HepG2 (cell line): Measurements from ENCODE around the gene NDE1. TPM values are rescaled to one million over a fixed set of nuclear protein-coding genes. Genes with fewer than 3 reads are reported as not detected.

Source experiments
- ASH2L ChIP-seq: fragments of 300-600, 200-600 bp; sonication (generic); IDR thresholded peaks from 2 replicates; pipeline ENCODE4 v1.7.0; 2017; ENCODE audit warnings: low read depth, mild to moderate bottlenecking, moderate library complexity, mixed read lengths, low read length; ENCODE audit not compliant: insufficient read length
- CC2D1A ChIP-seq: sonication (generic); formaldehyde crosslinking; IDR thresholded peaks from 2 replicates; pipeline ENCODE4 v1.8.1; 2023; ENCODE audit warnings: mild to moderate bottlenecking, missing genetic modification reagents
- CCDC6 ChIP-seq: sonication (generic); formaldehyde crosslinking; IDR thresholded peaks from 2 replicates; pipeline ENCODE4 v1.8.1; 2022; ENCODE audit warnings: mild to moderate bottlenecking, missing genetic modification reagents, moderate library complexity
- FIP1L1 ChIP-seq: fragments of 200-400 bp; formaldehyde crosslinking; IDR thresholded peaks from 2 replicates; pipeline ENCODE4 v1.6.1; 2018; ENCODE audit warnings: low read depth, mild to moderate bottlenecking, low read length, moderate library complexity, borderline replicate concordance; ENCODE audit not compliant: insufficient read depth
- MTA1 ChIP-seq: sonication (generic); formaldehyde crosslinking; IDR thresholded peaks from 2 replicates; pipeline ENCODE4 v1.4.0; 2020; ENCODE audit warnings: missing genetic modification reagents, mild to moderate bottlenecking, borderline replicate concordance
- NCOA1 ChIP-seq: sonication (generic); formaldehyde crosslinking; IDR thresholded peaks from 2 replicates; pipeline ENCODE4 v1.9.0; 2021; ENCODE audit warnings: missing genetic modification reagents
- NFIB ChIP-seq: sonication (generic); formaldehyde crosslinking; IDR thresholded peaks from 2 replicates; pipeline ENCODE4 v1.9.0; 2021; ENCODE audit warnings: missing genetic modification reagents, mild to moderate bottlenecking, borderline replicate concordance
- REPIN1 ChIP-seq: sonication (generic); formaldehyde crosslinking; IDR thresholded peaks from 2 replicates; pipeline ENCODE4 v1.8.0; 2022; ENCODE audit warnings: missing genetic modification reagents, low read depth, mild to moderate bottlenecking, borderline replicate concordance
- SIX1 ChIP-seq: sonication (generic); formaldehyde crosslinking; IDR thresholded peaks from 2 replicates; pipeline ENCODE4 v1.4.0; 2020; ENCODE audit warnings: missing genetic modification reagents, borderline replicate concordance
- SMYD3 ChIP-seq: sonication (generic); formaldehyde crosslinking; IDR thresholded peaks from 2 replicates; pipeline ENCODE4 v1.8.1; 2023; ENCODE audit warnings: mild to moderate bottlenecking, missing genetic modification reagents
- SRY ChIP-seq: sonication (generic); formaldehyde crosslinking; IDR thresholded peaks from 2 replicates; pipeline ENCODE4 v1.8.0; 2022; ENCODE audit warnings: mild to moderate bottlenecking, missing genetic modification reagents
- ZBTB21 ChIP-seq: sonication (generic); formaldehyde crosslinking; IDR thresholded peaks from 2 replicates; pipeline ENCODE4 v1.4.0; 2020; ENCODE audit warnings: missing genetic modification reagents
- ZFYVE20 ChIP-seq: sonication (generic); formaldehyde crosslinking; IDR thresholded peaks from 2 replicates; pipeline ENCODE4 v1.8.0; 2023; ENCODE audit warnings: low read depth, mild to moderate bottlenecking, moderate library complexity, missing genetic modification reagents, borderline replicate concordance
- ZNF124 ChIP-seq: sonication (generic); formaldehyde crosslinking; IDR thresholded peaks from 2 replicates; pipeline ENCODE4 v1.4.0; 2020; ENCODE audit warnings: missing genetic modification reagents
- ZNF17 ChIP-seq: sonication (generic); formaldehyde crosslinking; IDR thresholded peaks from 2 replicates; pipeline ENCODE4 v1.5.0; 2020; ENCODE audit warnings: mild to moderate bottlenecking, missing genetic modification reagents
- ZNF556 ChIP-seq: sonication (generic); formaldehyde crosslinking; IDR thresholded peaks from 2 replicates; pipeline ENCODE4 v1.4.0; 2020; ENCODE audit warnings: mild to moderate bottlenecking, missing genetic modification reagents, borderline replicate concordance
- ZNF75D ChIP-seq: sonication (generic); formaldehyde crosslinking; IDR thresholded peaks from 2 replicates; pipeline ENCODE4 v1.8.1; 2023; ENCODE audit warnings: missing genetic modification reagents, mild to moderate bottlenecking, borderline replicate concordance
- ZSCAN31 ChIP-seq: sonication (generic); formaldehyde crosslinking; IDR thresholded peaks from 2 replicates; pipeline ENCODE4 v1.5.0; 2020; ENCODE audit warnings: low read depth, mild to moderate bottlenecking, missing genetic modification reagents
- ZSCAN5A ChIP-seq: sonication (generic); formaldehyde crosslinking; IDR thresholded peaks from 2 replicates; pipeline ENCODE4 v1.8.0; 2022; ENCODE audit warnings: mild to moderate bottlenecking, missing genetic modification reagents, borderline replicate concordance
- polyA plus RNA-seq, 8 experiments: library from polyadenylated mRNA; depleted of rRNA in 3 of 8; stranded (reverse) in 7 of 8; unstranded in 1 of 8; fragments of >200 nt; fragmentation: Illumina TruSeq in 4 of 8; extraction: Trizol in 4 of 8; gene quantifications; 2 replicates each; pipeline versions ENCODE4 v1.2.1 to v1.2.3, GENCODE V29; 2011 to 2016; ENCODE audit warnings: low read depth in 4 of 8, missing spikeins in 1 of 8, mixed read lengths in 1 of 8; ENCODE audit not compliant: insufficient read depth in 1 of 8
- total RNA-seq, 5 experiments: library from RNA; depleted of rRNA; stranded (reverse); fragments of >200 nt; fragmentation: Illumina TruSeq; extraction: Trizol; gene quantifications; 2 replicates each; pipeline ENCODE4 v1.2.3, GENCODE V29; 2016; ENCODE audit warnings: low read depth in 1 of 5
- TF ChIP-seq, protein P1 (sequence below): sonication (generic); formaldehyde crosslinking; conservative IDR thresholded peaks from 2 replicates; pipeline ENCODE4 v1.8.1; 2023; ENCODE audit warnings: missing genetic modification reagents
- TF ChIP-seq, protein P2 (sequence below): sonication (generic); formaldehyde crosslinking; IDR thresholded peaks from 2 replicates; pipeline ENCODE4 v1.5.0; 2020; ENCODE audit warnings: mild to moderate bottlenecking, missing genetic modification reagents

The NDE1 gene
- total and polyA plus RNA-seq, 2 of the 13 experiments (the other 11 are each of a cell fraction or from before 2014, with no cell fraction given) = 40.9 to 72.5 TPM

GRCh38 chr16:15672514-15673167 lies 22.6 kb downstream of the NDE1 start (continued):
- TF ChIP-seq ZSCAN5A (CRISPR knock-in tag) = peak; percentile 95
- peak; percentile 81 for TF ChIP-seq ZBTB21
- TF ChIP-seq ZNF17 (CRISPR knock-in tag) = no peak
- TF ChIP-seq, protein P1, sequence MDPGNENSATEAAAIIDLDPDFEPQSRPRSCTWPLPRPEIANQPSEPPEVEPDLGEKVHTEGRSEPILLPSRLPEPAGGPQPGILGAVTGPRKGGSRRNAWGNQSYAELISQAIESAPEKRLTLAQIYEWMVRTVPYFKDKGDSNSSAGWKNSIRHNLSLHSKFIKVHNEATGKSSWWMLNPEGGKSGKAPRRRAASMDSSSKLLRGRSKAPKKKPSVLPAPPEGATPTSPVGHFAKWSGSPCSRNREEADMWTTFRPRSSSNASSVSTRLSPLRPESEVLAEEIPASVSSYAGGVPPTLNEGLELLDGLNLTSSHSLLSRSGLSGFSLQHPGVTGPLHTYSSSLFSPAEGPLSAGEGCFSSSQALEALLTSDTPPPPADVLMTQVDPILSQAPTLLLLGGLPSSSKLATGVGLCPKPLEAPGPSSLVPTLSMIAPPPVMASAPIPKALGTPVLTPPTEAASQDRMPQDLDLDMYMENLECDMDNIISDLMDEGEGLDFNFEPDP = no peak
- no peak for TF ChIP-seq NCOA1 (CRISPR knock-in tag)
- TF ChIP-seq ZSCAN31 (CRISPR knock-in tag) = peak; percentile 82; the same call in 1 of the 2 replicates
- TF ChIP-seq MTA1 (CRISPR knock-in tag) = peak; percentile 87
- no peak for TF ChIP-seq CC2D1A (CRISPR knock-in tag)
- TF ChIP-seq ZNF75D (CRISPR knock-in tag) = 0 out of 2 replicates have a peak, but pooled peaks have one; percentile 63
- peak; percentile 96 for TF ChIP-seq REPIN1 (CRISPR knock-in tag)
- TF ChIP-seq FIP1L1 = no peak
- peak; percentile 99 for TF ChIP-seq ZNF124 (CRISPR knock-in tag)
- peak; percentile 97 for TF ChIP-seq ZNF556 (CRISPR knock-in tag)
- no peak for TF ChIP-seq NFIB
- peak; percentile 78; the same call in 1 of the 2 replicates for TF ChIP-seq CCDC6 (CRISPR knock-in tag)
- TF ChIP-seq SRY (CRISPR knock-in tag) = peak; percentile 47; the same call in 1 of the 2 replicates
- peak; percentile 86 for TF ChIP-seq ASH2L
- no peak for TF ChIP-seq ZFYVE20 (CRISPR knock-in tag)
- peak; percentile 97 for TF ChIP-seq SMYD3 (CRISPR knock-in tag)
- TF ChIP-seq, protein P2, sequence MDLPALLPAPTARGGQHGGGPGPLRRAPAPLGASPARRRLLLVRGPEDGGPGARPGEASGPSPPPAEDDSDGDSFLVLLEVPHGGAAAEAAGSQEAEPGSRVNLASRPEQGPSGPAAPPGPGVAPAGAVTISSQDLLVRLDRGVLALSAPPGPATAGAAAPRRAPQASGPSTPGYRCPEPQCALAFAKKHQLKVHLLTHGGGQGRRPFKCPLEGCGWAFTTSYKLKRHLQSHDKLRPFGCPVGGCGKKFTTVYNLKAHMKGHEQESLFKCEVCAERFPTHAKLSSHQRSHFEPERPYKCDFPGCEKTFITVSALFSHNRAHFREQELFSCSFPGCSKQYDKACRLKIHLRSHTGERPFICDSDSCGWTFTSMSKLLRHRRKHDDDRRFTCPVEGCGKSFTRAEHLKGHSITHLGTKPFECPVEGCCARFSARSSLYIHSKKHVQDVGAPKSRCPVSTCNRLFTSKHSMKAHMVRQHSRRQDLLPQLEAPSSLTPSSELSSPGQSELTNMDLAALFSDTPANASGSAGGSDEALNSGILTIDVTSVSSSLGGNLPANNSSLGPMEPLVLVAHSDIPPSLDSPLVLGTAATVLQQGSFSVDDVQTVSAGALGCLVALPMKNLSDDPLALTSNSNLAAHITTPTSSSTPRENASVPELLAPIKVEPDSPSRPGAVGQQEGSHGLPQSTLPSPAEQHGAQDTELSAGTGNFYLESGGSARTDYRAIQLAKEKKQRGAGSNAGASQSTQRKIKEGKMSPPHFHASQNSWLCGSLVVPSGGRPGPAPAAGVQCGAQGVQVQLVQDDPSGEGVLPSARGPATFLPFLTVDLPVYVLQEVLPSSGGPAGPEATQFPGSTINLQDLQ = no peak
- TF ChIP-seq SIX1 (CRISPR knock-in tag) = peak; percentile 91; the same call in 1 of the 2 replicates
